Vagina (tissue), 2 donors: ENCODE results near the gene FBLN1. TPM values are rescaled to one million over a fixed set of nuclear protein-coding genes. Genes with fewer than 3 reads are reported as not detected.

Experiments used
- DNase-seq, 2 donors: peaks; one replicate each; pipeline ENCODE4 v3.0.0-alpha.2; 2017; ENCODE audit errors: extremely low spot score in 2 of 2
- H3K27ac ChIP-seq: fragments of 200-600 bp; sonication (generic); one replicate; pipeline ENCODE4 v1.5.1; 2019
- H3K27me3 ChIP-seq: fragments of 200-600 bp; sonication (generic); one replicate; pipeline ENCODE4 v1.5.1; 2019
- H3K36me3 ChIP-seq, 2 donors: fragments of 200-600 bp; sonication (generic); one replicate each; pipeline ENCODE4 v1.5.1; 2017 to 2019
- H3K4me1 ChIP-seq: fragments of 200-600 bp; sonication (generic); one replicate; pipeline ENCODE4 v1.5.1; 2019
- H3K4me3 ChIP-seq, 2 donors: fragments of 200-600 bp; sonication (generic); 1 replicate in 1 of 2; 2 replicates in 1 of 2; pipeline ENCODE4 v1.5.1; 2016 to 2019
- H3K9me3 ChIP-seq: fragments of 200-600 bp; sonication (generic); one replicate; pipeline ENCODE4 v1.5.1; 2019
- POLR2A ChIP-seq, 2 donors: fragments of 450-650 bp; IDR thresholded peaks; one replicate each; pipeline ENCODE4 v1.6.1; 2017; ENCODE audit warnings: antibody characterized with exemption in 2 of 2, mild to moderate bottlenecking in 2 of 2, moderate library complexity in 2 of 2
- POLR2AphosphoS5 ChIP-seq, 2 donors: sonication (generic); formaldehyde crosslinking; IDR thresholded peaks; one replicate each; pipeline ENCODE4 v1.9.0; 2017; ENCODE audit warnings: antibody characterized with exemption in 2 of 2, mild to moderate bottlenecking in 2 of 2, low read depth in 1 of 2; ENCODE audit not compliant: insufficient read depth in 1 of 2
- intact Hi-C: fragments of 100-400 bp; cut with DNase I; formaldehyde crosslinking; loops from one replicate; pipeline ENCODE4 v1.15.1; 2023
- total RNA-seq: library from RNA; depleted of rRNA; stranded (reverse); fragments of >200 nt; gene quantifications from one replicate; pipeline ENCODE4 v1.2.3, GENCODE V29; 2016
- TF ChIP-seq, protein P1 (sequence below), 3 experiments: fragments of 450-650 bp in 2 of 3; fragments of 200-600 bp in 1 of 3; sonication (generic) in 1 of 3; IDR thresholded peaks; one replicate each; pipeline ENCODE4 v1.5.1; 2017 to 2019; ENCODE audit warnings: antibody characterized with exemption in 3 of 3, mild to moderate bottlenecking in 2 of 3, moderate library complexity in 2 of 3

Gene FBLN1
- total RNA-seq, 1 donor from 2014 or later: 1,019 TPM

DNA sequence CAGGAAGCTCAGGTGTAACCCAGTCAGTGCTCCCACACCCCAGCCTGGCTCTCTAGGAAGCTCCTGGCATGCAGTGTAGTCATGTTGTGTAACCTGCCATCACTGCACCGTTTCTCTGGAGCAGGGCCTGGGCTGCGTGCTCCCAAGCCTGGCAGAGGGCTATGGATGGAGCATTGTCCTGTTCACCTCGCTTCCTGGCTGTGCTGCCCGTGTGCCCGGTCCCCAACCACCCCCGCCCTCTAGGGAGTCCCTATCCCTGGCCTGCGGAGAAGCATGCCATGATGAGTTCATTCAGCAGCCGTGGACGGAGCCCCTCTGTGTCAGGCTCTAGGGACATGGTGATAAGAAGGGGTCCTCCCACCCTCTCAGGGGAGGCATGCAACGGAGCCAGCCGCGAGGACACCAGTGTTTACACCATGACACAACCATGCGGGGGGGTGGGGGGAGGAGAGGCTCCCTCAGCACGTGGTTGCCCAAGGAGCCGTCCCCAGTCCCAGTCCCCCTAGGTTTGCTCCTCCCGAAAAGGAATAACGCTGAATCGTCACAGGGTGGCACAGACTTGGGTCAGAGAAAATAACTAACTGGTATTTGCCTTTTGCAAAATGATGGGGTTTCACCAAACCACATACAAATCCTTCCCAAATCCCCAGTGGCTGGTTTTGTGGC, 73.1 kb downstream of the FBLN1 start:
- Histone ChIP-seq H3K4me1 (peaks cover 49% of the 10 kb centered on the region), H3K9me3 (no peaks in the 10 kb centered on the region), H3K36me3 (peaks cover 0 to 43% of the 10 kb centered on the region in 2 donors), H3K27me3 (no peaks in the 10 kb centered on the region), H3K4me3 (no peak overlapping the region), H3K27ac (peak overlapping the region; percentile 59)
- intact Hi-C loops: loop anchor here (10.0 kb wide), 1 partner anchor 69 kb away; no protein-coding TSS in a partner anchor
- no peak for DNase-seq
- TF ChIP-seq, protein P1, sequence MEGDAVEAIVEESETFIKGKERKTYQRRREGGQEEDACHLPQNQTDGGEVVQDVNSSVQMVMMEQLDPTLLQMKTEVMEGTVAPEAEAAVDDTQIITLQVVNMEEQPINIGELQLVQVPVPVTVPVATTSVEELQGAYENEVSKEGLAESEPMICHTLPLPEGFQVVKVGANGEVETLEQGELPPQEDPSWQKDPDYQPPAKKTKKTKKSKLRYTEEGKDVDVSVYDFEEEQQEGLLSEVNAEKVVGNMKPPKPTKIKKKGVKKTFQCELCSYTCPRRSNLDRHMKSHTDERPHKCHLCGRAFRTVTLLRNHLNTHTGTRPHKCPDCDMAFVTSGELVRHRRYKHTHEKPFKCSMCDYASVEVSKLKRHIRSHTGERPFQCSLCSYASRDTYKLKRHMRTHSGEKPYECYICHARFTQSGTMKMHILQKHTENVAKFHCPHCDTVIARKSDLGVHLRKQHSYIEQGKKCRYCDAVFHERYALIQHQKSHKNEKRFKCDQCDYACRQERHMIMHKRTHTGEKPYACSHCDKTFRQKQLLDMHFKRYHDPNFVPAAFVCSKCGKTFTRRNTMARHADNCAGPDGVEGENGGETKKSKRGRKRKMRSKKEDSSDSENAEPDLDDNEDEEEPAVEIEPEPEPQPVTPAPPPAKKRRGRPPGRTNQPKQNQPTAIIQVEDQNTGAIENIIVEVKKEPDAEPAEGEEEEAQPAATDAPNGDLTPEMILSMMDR (IDR thresholded peaks at IDR 0.05): no peak
- TF ChIP-seq POLR2A (IDR thresholded peaks at IDR 0.05): no peak
- TF ChIP-seq POLR2AphosphoS5 (IDR thresholded peaks at IDR 0.05; ENCODE audit: insufficient read depth in 1 of 2, low read depth in 1 of 2): peak in 1 of 2 donors; percentile 22

DNA sequence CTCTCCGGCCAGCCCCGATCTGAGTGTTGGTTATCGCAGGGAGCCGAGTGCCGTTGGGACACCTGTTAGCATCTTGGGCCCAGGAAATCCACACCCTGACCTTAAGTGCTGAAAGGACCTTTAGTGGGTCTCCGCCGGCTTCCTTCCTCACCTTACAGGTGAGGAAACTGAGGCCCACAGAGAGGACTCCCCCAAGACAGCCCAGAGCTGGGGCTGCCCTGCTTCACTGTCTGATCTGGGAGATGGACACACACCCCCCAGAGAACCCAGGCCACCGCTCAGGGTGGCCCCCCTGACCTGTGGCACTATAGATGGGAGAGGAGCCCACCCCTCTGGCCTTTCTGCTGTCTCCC, 73.6 kb downstream of the FBLN1 start:
- no peak for DNase-seq
- intact Hi-C loops: loop anchor here (10.0 kb wide), 1 partner anchor 69 kb away; no protein-coding TSS in a partner anchor
- H3K4me3 ChIP-seq: no peak overlapping the region
- no peaks in the 10 kb centered on the region for H3K9me3 ChIP-seq
- H3K4me1 ChIP-seq: peaks cover 54% of the 10 kb centered on the region
- no peaks in the 10 kb centered on the region for H3K27me3 ChIP-seq
- TF ChIP-seq POLR2AphosphoS5 (IDR thresholded peaks at IDR 0.05; ENCODE audit: insufficient read depth in 1 of 2, low read depth in 1 of 2): no peak
- TF ChIP-seq, protein P1 (IDR thresholded peaks at IDR 0.05): no peak
- no peak for TF ChIP-seq POLR2A (IDR thresholded peaks at IDR 0.05)
- H3K27ac ChIP-seq: peak overlapping the region; percentile 59
- H3K36me3 ChIP-seq: peaks cover 0 to 48% of the 10 kb centered on the region in 2 donors

- TF ChIP-seq, protein P1 (IDR thresholded peaks at IDR 0.05): no peak
- no peak for TF ChIP-seq POLR2A (IDR thresholded peaks at IDR 0.05)
- TF ChIP-seq POLR2AphosphoS5 (IDR thresholded peaks at IDR 0.05; ENCODE audit: insufficient read depth in 1 of 2, low read depth in 1 of 2): no peak
- Histone ChIP-seq H3K4me1 (peaks cover 54% of the 10 kb centered on the region), H3K4me3 (no peak overlapping the region), H3K36me3 (peaks cover 0 to 53% of the 10 kb centered on the region in 2 donors), H3K27me3 (no peaks in the 10 kb centered on the region), H3K9me3 (no peaks in the 10 kb centered on the region), H3K27ac (peak overlapping the region; percentile 59)
- DNase-seq: no peak
- intact Hi-C loops: loop anchor here (10.0 kb wide), 1 partner anchor 68 kb away; no protein-coding TSS in a partner anchor
Observed at GRCh38 chr22:45576730-45577464, 74.2 kb downstream of the FBLN1 start.

GRCh38 chr22:45577746-45578523, 75.3 kb downstream of the FBLN1 start:
- Histone ChIP-seq H3K4me1 (peaks cover 45% of the 10 kb centered on the region), H3K27ac (peak overlapping the region; percentile 59), H3K9me3 (no peaks in the 10 kb centered on the region), H3K4me3 (no peak overlapping the region), H3K27me3 (no peaks in the 10 kb centered on the region), H3K36me3 (peaks cover 0 to 53% of the 10 kb centered on the region in 2 donors)
- intact Hi-C loops: loop anchor here (10.0 kb wide), 1 partner anchor 67 kb away; no protein-coding TSS in a partner anchor
- TF ChIP-seq, protein P1 (IDR thresholded peaks at IDR 0.05): peak; percentile 86 to 92 (median 86)
- no peak for TF ChIP-seq POLR2A (IDR thresholded peaks at IDR 0.05)
- TF ChIP-seq POLR2AphosphoS5 (IDR thresholded peaks at IDR 0.05; ENCODE audit: insufficient read depth in 1 of 2, low read depth in 1 of 2): peak; percentile 26 to 37
- DNase-seq: no peak
